H9 (cell line): ENCODE measurements around the gene PIP5K1C. TPM values are rescaled to one million over a fixed set of nuclear protein-coding genes. Genes with fewer than 3 reads are reported as not detected.

Experiments
- DNase-seq: peaks from one replicate; pipeline ENCODE4 v3.0.0-alpha.2; 2017
- H2AFZ ChIP-seq: one replicate; pipeline ENCODE4 v1.6.1; 2013; ENCODE audit warnings: mild to moderate bottlenecking, low read length, control low read depth, moderate library complexity
- H2AK5ac ChIP-seq: 2 replicates; pipeline ENCODE4 v1.6.1; 2013; ENCODE audit warnings: low read length, control low read depth, mixed read lengths; ENCODE audit not compliant: insufficient read length
- H2BK120ac ChIP-seq: one replicate; pipeline ENCODE4 v1.6.1; 2013; ENCODE audit warnings: low read depth, mild to moderate bottlenecking, low read length, control low read depth, inconsistent platforms; ENCODE audit not compliant: poor library complexity, severe bottlenecking
- H2BK12ac ChIP-seq: 2 replicates; pipeline ENCODE4 v1.6.1; 2013; ENCODE audit warnings: low read length, control low read depth, mixed read lengths, low read depth; ENCODE audit not compliant: insufficient read length
- H2BK15ac ChIP-seq: 2 replicates; pipeline ENCODE4 v1.6.1; 2013; ENCODE audit warnings: low read depth, low read length, control low read depth
- H2BK20ac ChIP-seq: one replicate; pipeline ENCODE4 v1.6.1; 2013; ENCODE audit warnings: low read depth, mild to moderate bottlenecking, low read length, control low read depth, inconsistent platforms; ENCODE audit not compliant: poor library complexity, severe bottlenecking
- H2BK5ac ChIP-seq: 2 replicates; pipeline ENCODE4 v1.6.1; 2013; ENCODE audit warnings: low read length, control low read depth, mixed read lengths; ENCODE audit not compliant: insufficient read length
- H3K14ac ChIP-seq: 2 replicates; pipeline ENCODE4 v1.6.1; 2013; ENCODE audit warnings: low read length, control low read depth; ENCODE audit not compliant: insufficient read depth
- H3K18ac ChIP-seq: 2 replicates; pipeline ENCODE4 v1.6.1; 2013; ENCODE audit warnings: low read depth, mild to moderate bottlenecking, mixed read lengths, low read length, control low read depth; ENCODE audit not compliant: insufficient read length
- H3K23ac ChIP-seq: 2 replicates; pipeline ENCODE4 v1.6.1; 2013; ENCODE audit warnings: low read length, control low read depth, mixed read lengths, low read depth; ENCODE audit not compliant: insufficient read length
- H3K23me2 ChIP-seq: 2 replicates; pipeline ENCODE4 v1.6.1; 2013; ENCODE audit warnings: low read depth, mild to moderate bottlenecking, mixed read lengths, low read length, control low read depth; ENCODE audit not compliant: insufficient read length, poor library complexity, severe bottlenecking
- H3K27ac ChIP-seq: 2 replicates; pipeline ENCODE4 v1.5.1; 2013; ENCODE audit warnings: low read length, control low read depth, mixed read lengths, low read depth; ENCODE audit not compliant: insufficient read length
- H3K27me3 ChIP-seq: 2 replicates; pipeline ENCODE4 v1.6.1; 2013; ENCODE audit warnings: low read length, control low read depth, inconsistent platforms; ENCODE audit not compliant: insufficient read depth
- H3K4ac ChIP-seq: 2 replicates; pipeline ENCODE4 v1.6.1; 2013; ENCODE audit warnings: low read depth, mild to moderate bottlenecking, control low read depth, inconsistent platforms, low read length, moderate library complexity
- H3K4me1 ChIP-seq: 2 replicates; pipeline ENCODE4 v1.6.1; 2013; ENCODE audit warnings: low read length, control low read depth, inconsistent platforms; ENCODE audit not compliant: insufficient read depth
- H3K4me2 ChIP-seq: 2 replicates; pipeline ENCODE4 v1.6.1; 2013; ENCODE audit warnings: low read length, control low read depth, mixed read lengths; ENCODE audit not compliant: insufficient read length, insufficient read depth
- H3K56ac ChIP-seq: 2 replicates; pipeline ENCODE4 v1.6.1; 2013; ENCODE audit warnings: low read depth, mild to moderate bottlenecking, mixed read lengths, low read length, control low read depth; ENCODE audit not compliant: insufficient read length
- H3K79me1 ChIP-seq: 2 replicates; pipeline ENCODE4 v1.6.1; 2013; ENCODE audit warnings: low read depth, mild to moderate bottlenecking, moderate library complexity, low read length, control low read depth, inconsistent platforms; ENCODE audit not compliant: insufficient read depth, poor library complexity, severe bottlenecking
- H3K79me2 ChIP-seq: 2 replicates; pipeline ENCODE4 v1.6.1; 2013; ENCODE audit warnings: low read length, control low read depth, inconsistent platforms; ENCODE audit not compliant: insufficient read depth
- H3K9ac ChIP-seq: 2 replicates; pipeline ENCODE4 v1.6.1; 2013; ENCODE audit warnings: low read length, control low read depth, mixed read lengths; ENCODE audit not compliant: insufficient read length; ENCODE audit errors: extremely low read depth
- H3K9me3 ChIP-seq: one replicate; pipeline ENCODE4 v1.6.1; 2013; ENCODE audit warnings: low read depth, low read length, inconsistent platforms; ENCODE audit not compliant: control insufficient read depth
- H3T11ph ChIP-seq: one replicate; pipeline ENCODE4 v1.6.1; 2013; ENCODE audit warnings: mild to moderate bottlenecking, low read length, control low read depth, inconsistent platforms
- H4K20me1 ChIP-seq: one replicate; pipeline ENCODE4 v1.6.1; 2013; ENCODE audit not compliant: control insufficient read depth, insufficient read length, insufficient read depth
- H4K5ac ChIP-seq: 2 replicates; pipeline ENCODE4 v1.6.1; 2013; ENCODE audit warnings: low read depth, mild to moderate bottlenecking, mixed read lengths, low read length, control low read depth; ENCODE audit not compliant: insufficient read length
- H4K8ac ChIP-seq: replicated peaks from 2 replicates; pipeline ENCODE4 v1.6.1; 2013; ENCODE audit warnings: low read length, control low read depth, mixed read lengths, low read depth; ENCODE audit not compliant: insufficient read length
- H4K91ac ChIP-seq: 2 replicates; pipeline ENCODE4 v1.6.1; 2013; ENCODE audit warnings: low read depth, mild to moderate bottlenecking, moderate library complexity, mixed read lengths, low read length, control low read depth; ENCODE audit not compliant: insufficient read length
- H3K27ac Mint-ChIP-seq, 3 experiments: 2 replicates in 2 of 3; 3 replicates in 1 of 3; pipeline ENCODE4 v1.8.0; 2020 to 2021; ENCODE audit warnings: mixed read lengths in 3 of 3, mild to moderate bottlenecking in 1 of 3, moderate library complexity in 1 of 3
- H3K27me3 Mint-ChIP-seq: 2 replicates; pipeline ENCODE4 v1.8.0; 2021; ENCODE audit warnings: low read depth, mild to moderate bottlenecking, moderate library complexity, mixed read lengths
- H3K36me3 Mint-ChIP-seq, 3 experiments: 2 replicates in 2 of 3; 3 replicates in 1 of 3; pipeline ENCODE4 v1.8.0; 2020 to 2021; ENCODE audit warnings: low read depth in 3 of 3, mixed read lengths in 3 of 3; ENCODE audit not compliant: insufficient read depth in 1 of 3
- H3K4me1 Mint-ChIP-seq, 2 experiments: 2 replicates each; pipeline ENCODE4 v1.8.0; 2020; ENCODE audit warnings: mixed read lengths in 2 of 2
- H3K4me3 Mint-ChIP-seq, 2 experiments: 2 replicates in 1 of 2; 3 replicates in 1 of 2; pipeline ENCODE4 v1.8.0; 2020 to 2021; ENCODE audit warnings: mild to moderate bottlenecking in 2 of 2, mixed read lengths in 2 of 2, moderate library complexity in 1 of 2
- H3K9me3 Mint-ChIP-seq, 2 experiments: 2 replicates in 1 of 2; 3 replicates in 1 of 2; pipeline ENCODE4 v1.8.0; 2020; ENCODE audit warnings: mild to moderate bottlenecking in 2 of 2, mixed read lengths in 2 of 2, moderate library complexity in 1 of 2
- CTCF ChIP-seq: fragments of 200-600 bp; sonication (generic); conservative IDR thresholded peaks from 3 replicates; pipeline ENCODE4 v1.8.0; 2021; ENCODE audit warnings: antibody characterized with exemption, mild to moderate bottlenecking
- WGBS: extraction: QIAGEN DNeasy Blood & Tissue Kit; methylation state at CpG from one replicate; pipeline ENCODE4 v1.1.7; 2013; ENCODE audit warnings: missing lambda C conversion rate, low lambda C conversion rate, mixed read lengths; ENCODE audit not compliant: insufficient read length; ENCODE audit errors: extremely low coverage; 5-methylcytosine and 5-hydroxymethylcytosine counted together
- total RNA-seq: library from RNA; stranded (reverse); gene quantifications from 2 replicates; pipeline ENCODE4 v1.2.1, GENCODE V29; 2021

The PIP5K1C gene
- total RNA-seq, 1 experiment from 2014 or later: 41.7 TPM

GRCh38 chr19:3620817-3621547 lies 79.3 kb downstream of the PIP5K1C start:
- Histone ChIP-seq H3K4ac (no peak overlapping the region), H3K23ac (no peak overlapping the region), H3K4me1 (0 out of 2 replicates have a peak, but pooled peaks cover 2% of the 10 kb centered on the region), H2BK120ac (no peak overlapping the region), H4K8ac (no peak overlapping the region), H3K56ac (no peak overlapping the region), H2BK5ac (no peak overlapping the region), H3K18ac (no peak overlapping the region), H3K9ac (no peak overlapping the region), H3K23me2 (peaks cover 2% of the 10 kb centered on the region), H3K27me3 (no peaks in the 10 kb centered on the region), H3K79me2 (peaks cover 5% of the 10 kb centered on the region; the same call in 1 of the 2 replicates), H2BK20ac (no peak overlapping the region), H3K79me1 (no peaks in the 10 kb centered on the region), H4K20me1 (peaks cover 3% of the 10 kb centered on the region), H2AK5ac (no peak overlapping the region), H2BK15ac (no peak overlapping the region), H4K91ac (no peak overlapping the region), H4K5ac (no peak overlapping the region), H3K27ac (no peak overlapping the region), H3K14ac (no peak overlapping the region), H2BK12ac (no peak overlapping the region), H3K4me2 (no peak overlapping the region), H3K9me3 (no peaks in the 10 kb centered on the region), H2AFZ (no peak overlapping the region), H3T11ph (no peak overlapping the region)
- H3K27ac Mint-ChIP-seq: no peak overlapping the region; a peak in 1 of 7 replicates
- H3K4me1 Mint-ChIP-seq: peaks cover 2 to 11% of the 10 kb centered on the region in 2 experiments
- no peak overlapping the region for H3K4me3 Mint-ChIP-seq
- no peaks in the 10 kb centered on the region for H3K27me3 Mint-ChIP-seq
- peaks cover 3 to 22% (median 21%) of the 10 kb centered on the region in 3 experiments; a peak in 6 of 7 replicates for H3K36me3 Mint-ChIP-seq
- WGBS: no CpG with 5 or more reads among the region's 24 CpGs
- no peaks in the 10 kb centered on the region for H3K9me3 Mint-ChIP-seq
- DNase-seq: no peak
- TF ChIP-seq CTCF: no peak
